HG03103 (cell line): ENCODE results near the gene PTPRG.

Source experiments
- ATAC-seq: cut with Tn5 transposase; IDR thresholded peaks from one replicate; pipeline ENCODE4 v1.9.1; 2021; ENCODE audit warnings: low read depth; ENCODE audit not compliant: unreplicated experiment

The PTPRG gene

DNA sequence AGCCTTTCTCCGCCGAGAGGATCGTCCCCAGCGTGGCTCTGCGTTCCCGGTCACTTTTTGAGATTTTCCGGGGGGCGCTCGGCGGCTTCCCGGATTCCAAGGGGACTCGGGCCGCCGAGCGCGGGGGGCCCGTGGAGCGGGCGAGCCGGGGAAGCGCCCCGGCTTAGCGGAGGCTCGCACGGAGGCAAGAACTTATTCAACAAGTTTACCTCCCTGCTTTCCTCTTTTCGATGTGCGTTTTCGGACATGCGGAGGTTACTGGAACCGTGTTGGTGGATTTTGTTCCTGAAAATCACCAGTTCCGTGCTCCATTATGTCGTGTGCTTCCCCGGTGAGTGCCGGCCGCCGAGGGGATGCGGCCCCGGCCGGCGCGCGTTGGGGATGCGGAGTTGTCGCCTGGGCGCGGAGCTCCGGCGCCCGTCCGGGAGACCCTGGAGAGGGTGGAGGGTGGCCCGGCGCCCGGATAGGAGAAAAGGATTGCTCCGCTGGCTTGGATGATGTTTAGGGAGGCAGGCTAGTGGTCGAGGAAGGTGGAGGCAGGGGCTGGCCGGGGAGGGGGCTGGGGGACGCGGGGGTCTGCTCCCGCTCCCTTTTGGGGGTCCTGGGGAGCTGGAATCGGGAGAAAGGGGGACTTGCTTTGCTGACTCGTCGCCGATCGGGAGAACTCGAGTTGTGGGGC lies 810 bp downstream of the PTPRG start:
- no peak for ATAC-seq

DNA sequence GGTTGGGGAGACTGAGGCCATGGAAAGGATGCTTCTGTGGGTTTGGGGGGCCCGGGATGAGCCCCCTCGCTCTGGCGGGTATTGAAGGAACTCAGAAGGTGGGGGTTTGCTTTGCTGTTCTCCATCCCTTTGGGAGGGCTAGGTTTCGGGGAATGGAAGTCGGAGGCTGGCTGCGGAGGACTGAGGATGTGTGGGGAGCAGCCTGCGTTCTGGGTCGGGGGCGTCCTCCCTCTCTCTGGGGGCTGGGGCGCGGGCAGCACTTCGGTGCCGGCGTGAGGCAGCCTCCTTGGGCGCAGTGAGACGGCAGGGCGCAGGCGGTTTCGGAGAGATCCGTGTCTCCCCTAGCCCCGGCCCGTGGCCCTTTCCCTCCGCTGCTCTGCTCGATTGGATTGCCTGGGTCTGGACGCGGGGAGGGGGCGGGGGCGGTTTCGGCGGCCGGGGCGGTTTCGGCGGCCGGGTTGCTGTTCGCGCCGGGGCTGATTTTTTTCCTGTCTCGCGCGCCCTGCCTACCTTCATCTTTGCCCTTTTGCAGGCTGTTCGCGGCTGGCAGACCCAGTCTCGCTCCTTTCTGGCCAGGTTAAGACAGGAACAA lies 1.4 kb downstream of the PTPRG start:
- no peak for ATAC-seq

DNA sequence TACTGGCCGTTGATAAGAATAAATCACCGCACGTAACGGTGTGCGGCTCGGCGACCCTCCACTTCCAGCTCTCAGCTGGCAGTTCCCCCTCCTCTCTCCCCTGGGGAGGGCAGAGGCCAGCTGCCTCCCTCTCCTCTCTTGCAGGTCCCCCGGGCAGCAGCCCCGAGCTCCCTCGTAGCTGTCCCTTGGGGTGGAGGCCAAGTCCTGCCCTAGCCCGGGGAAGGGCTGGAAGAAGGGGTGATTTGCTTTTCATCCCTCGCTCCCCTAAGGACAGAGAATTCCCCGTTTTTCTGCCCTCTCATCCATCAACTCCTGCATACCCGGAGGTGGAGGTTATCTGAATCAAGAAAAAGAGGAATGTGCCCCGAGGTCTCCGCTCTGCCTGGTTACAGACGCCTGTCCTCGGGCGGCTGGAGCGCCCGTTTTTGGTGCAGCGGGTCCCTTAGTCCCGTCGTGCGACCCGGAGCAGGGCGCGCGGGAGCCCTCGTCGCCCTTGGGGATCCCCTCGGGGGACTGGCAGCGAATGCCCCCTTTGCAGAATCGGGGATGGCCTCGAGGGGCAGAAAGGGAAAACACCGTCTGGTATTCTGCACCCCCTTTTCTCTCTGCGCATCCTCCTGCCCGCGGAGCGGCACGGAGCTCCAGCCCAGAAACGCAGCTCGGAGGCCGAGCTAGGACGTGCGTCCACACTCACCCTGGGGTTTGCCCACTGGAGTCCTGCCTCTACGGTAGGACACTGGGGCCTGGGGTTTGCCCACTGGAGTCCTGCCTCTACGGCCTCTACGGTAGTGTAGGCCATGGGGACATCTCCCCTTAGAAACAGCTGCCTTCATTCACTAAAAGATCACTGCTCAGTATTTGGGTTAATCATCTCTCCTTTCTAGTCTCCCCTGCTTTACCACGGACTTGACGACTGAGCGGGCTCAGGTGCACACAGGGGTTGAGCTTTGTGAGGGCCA lies 2.2 kb downstream of the PTPRG start:
- no peak for ATAC-seq

DNA sequence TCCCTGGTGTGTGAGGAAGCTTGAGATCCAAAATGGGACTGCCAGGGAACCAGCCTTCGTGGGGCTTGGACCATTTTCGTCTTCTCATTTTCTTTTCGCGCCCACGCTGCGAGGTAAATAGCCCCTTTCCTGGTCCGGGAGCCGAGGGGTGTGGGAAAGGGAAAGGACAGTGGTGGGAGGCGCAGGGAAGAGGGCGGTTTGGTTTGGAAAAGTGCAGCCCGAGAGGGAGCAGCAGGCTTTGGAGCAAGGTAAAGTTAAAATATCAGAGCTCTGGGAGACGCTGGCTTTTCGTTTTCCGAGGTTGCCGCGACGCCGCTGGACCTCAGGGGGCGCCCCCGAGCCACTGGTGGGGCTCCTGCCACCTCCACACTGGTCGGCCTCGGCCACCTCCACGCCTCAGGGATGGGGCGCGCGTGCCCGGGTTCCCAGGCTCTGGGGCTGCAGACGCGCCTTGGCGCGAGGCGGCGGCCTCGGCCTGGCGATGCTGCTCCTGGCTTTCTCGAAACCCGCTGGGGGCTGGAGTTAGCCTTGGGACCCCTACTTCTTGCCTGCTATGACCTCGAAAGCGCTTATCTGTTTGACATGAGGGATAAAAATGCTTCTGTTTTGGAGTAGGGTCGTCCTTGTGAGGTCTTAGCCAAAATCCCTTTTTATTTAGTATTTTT lies 3.2 kb downstream of the PTPRG start:
- ATAC-seq, result no peak

DNA sequence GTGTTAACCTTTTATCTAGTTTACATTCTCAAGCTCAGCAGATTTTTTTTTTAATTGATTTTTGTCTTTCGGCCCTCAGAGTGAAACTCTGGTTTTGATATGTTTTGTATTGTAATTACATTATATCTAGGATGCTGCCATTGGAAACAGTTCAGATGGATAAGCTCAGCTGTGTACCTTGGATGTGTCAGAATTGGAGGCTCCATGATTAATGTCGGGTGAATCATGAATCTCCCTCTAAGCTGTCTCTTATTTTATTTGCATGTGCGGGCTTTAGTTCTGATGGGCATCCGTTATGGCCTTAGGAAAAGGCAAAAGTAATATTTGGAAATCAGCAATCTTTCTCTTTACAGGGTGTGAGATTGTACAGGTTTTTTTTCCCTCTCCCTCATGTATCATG lies 4.2 kb downstream of the PTPRG start:
- ATAC-seq, result no peak

DNA sequence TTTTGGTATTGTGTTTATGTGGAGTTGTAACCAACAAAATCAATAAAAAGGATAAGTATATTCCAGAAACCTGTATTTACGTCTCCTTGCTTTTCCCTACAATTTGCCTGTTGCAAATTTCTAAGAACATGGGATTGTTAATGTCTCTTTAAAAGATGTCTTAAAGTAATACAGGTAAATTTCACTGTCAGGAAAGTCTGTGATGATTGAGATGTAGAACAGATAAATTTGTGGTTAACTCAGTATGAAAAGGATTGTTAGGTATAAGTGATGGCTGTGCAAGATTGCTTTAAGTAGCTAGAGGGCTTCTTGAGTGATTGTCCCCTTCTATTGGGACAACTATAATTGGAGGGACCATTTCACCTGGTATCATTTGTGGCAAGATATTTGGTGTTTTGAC lies 6.8 kb downstream of the PTPRG start:
- ATAC-seq, result no peak

DNA sequence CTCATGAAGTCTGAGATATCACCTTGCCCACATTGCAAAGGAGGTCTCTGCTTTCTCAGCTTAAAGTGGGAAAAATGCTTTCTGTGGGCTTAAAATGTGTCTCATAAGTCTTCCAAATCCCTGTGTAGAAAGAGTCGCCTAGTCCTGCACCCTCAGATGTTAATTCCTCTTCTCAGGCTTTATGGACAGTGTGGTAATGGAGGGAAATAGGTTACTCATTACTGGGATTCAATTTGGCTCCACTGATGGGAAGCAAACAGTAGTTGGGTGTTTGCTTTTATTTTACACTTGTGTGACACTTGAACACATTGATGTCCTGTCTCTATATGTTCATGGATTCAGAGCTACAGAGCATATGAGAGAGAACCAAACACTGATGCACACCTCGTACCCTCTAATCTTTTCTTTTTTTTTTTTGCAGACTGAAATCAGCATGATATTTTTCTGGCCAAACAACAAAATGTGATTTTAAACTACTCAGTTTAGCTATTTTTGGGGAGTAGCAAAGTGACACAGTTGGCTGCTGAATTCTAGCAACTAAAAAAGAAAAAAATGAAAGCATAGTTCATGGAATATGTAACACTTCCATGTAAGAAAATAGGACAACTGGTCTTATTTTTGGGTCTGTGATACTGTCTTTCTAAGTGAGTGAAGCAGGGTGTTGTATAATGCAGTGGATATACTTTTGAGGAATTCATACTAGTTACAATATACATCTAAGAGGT lies 8.6 kb downstream of the PTPRG start:
- no peak for ATAC-seq

DNA sequence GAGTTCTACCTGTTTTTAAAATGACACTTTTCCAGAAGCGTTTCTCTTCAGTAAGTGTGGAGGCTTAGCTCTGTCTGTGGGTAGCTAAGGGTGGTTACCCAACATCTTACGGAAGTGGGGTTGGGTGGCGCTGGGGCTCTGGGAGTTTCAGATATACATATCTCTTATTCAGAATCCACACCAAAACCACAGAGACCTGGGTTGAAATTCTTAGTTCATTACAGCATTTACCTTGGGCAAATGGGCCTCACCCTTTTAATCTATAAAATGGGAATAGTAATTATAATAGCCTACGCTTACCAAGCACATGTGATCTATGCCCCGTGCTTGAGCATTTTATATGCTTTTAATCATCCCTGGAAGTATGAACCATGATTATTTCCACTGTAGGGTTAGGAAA lies 9.4 kb downstream of the PTPRG start:
- no peak for ATAC-seq

DNA sequence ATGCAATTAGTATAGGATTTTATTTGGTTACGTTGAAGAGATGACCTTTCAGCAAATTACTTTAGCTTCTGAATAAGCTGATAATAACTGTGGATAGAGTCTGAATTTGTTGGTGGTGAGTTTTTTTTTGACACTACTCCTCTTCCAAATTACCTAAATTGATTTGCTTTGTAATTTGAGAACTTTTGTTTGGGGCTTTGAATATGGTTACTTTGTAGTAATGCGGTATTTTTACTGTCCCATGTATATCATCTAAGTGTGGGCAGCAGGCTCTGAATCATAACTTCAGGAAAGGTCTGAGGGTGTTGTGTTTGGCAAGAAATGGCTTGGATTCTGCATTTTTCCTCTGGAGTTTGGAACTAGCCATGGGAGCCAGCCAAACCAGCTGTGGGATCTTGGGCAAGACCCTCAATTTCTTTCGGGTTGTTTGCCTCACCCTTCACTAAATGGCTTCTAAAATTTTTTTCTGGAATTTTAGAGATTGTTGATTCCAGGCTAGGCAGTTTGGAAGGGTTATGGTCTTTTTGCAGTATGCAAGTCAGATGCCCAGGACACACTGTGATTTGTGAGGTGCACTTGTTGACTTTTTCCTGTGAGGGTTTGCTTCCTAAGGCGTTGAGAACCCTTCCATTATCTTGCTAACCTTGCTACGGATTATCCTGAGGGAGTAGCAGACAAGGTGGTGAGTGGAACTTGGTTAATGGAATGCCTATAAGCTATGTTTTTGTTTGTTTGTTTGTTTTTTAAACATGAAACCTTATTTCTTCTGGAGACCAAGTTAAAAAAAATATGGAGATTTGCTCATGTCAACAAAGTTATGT lies 10.4 kb downstream of the PTPRG start:
- no peak for ATAC-seq

DNA sequence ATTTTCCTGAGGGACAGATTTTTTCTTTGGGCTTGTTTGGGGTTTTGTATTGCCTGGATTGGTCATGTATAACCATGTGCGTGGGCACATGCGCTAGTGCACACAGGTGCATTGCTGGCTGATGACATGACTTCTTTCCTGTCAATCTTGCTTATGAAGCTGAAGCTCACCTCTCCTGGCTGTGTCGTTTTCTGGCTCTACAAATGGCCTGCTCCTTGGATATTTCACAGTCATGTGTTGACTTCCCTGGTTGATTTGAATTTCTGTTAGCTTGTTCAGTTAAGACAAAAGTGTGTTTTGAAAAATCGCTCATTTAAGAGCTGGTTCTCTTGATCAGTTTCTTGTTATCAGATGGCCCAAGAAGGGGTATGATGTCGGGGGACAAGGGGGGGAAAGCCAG lies 11.5 kb downstream of the PTPRG start:
- ATAC-seq, result no peak

DNA sequence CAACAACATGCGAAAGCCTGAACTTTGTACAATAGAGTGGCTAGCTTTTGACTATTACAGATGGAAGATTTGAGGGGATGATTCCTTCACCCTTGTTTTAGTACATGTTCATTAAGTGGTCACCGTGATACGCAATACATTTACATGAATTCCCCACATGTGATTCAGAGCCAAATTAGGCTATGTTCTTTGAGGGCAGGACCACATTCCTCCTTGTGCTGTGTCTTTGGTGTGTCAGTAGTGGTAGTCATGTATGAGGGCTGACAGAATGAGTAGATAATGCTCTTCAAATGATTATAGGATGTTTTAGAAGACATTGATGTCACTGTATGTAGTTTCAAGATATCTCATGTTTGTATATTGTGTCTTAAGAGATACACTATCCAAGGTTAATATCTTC lies 12.1 kb downstream of the PTPRG start:
- ATAC-seq, result no peak

DNA sequence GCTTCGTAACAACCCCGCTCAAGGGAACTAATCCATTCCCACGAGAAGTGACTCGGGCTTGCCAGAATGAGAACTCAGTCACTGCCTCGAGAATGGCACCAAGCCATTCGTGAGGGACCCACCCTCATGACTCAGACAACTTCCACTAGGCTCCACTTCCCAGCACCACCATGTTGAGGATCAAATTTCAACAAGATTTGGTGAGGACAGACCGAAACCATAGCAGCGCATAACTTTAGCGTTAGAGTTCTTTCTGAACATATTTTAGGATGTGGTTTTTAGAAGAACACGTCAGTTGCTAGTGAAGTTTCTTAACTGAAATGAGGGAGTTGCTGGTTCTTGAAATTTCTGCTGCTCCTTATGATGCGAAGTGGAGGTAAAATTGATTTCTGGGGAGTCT lies 13.5 kb downstream of the PTPRG start:
- ATAC-seq, result no peak

DNA sequence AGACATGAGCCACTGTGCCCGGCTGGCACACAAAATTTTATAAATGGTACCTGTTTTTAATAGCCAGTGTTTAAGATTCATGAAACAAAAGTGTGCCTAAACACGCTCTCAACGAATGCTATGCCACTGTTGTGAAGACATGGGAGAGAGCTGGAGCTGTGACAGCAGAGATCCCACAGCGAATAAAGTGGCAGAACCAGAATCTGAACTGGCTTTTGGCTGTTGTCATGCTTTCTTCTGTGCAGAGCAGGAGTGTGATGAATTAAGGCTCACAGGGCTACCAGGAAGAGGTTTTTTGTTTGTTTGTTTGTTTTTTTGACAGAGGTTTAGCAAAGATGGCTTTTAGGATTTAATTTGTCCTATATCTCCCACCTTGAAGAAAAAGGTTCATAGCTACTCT lies 14.5 kb downstream of the PTPRG start:
- ATAC-seq, result no peak

DNA sequence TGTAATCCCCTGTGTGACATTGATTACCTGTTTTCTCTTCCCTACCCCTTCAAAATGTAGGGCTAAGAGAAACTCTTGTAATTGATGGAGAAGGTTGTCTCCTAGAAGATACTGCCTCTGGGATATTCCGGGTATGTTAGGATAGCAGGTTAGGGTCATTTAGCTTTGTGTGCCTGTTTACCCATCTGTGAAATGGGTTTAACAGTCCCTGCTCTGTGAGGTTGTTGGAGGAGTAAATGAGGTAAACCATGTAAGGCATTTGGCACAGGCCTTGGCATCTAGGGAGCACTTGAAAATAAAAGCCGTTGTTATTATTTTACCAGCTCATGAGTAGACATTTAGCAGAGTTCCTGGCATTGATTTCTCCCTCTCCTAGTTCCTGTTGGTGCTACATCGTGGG lies 16.4 kb downstream of the PTPRG start:
- ATAC-seq, result no peak

DNA sequence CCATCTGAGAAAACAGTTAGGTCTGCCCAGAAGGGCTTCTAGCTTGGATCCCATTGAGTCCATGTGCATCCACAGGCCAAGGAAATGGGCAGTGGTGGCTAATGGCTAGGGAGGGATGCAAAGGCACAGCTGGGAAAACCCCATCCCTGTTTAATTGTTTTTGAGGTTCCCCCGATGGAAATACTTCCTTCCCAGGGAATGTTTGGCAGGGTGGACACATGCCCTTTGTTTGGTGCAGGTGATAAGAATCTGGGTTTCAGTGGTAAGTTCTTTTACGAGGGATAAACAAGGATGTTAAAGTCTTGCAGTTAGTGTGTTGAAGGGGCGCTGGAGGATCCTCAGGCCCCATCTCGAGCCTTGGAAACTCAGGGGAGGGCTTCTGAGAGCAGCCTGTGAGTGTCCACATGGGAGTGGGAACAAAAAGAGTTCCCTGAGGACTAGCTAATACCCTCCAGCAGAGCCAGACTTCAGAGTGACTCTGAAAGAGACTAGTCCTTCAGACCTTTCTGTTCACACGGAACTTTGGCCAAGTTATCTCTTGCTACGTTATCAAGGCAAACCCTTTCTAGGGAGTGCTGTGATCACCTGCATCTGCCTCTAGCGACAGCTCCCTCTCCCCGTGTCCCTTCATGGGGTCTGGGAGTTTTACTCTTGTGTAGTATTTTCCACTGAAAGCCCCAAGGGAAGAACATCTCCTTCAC lies 17.4 kb downstream of the PTPRG start:
- ATAC-seq, result no peak

DNA sequence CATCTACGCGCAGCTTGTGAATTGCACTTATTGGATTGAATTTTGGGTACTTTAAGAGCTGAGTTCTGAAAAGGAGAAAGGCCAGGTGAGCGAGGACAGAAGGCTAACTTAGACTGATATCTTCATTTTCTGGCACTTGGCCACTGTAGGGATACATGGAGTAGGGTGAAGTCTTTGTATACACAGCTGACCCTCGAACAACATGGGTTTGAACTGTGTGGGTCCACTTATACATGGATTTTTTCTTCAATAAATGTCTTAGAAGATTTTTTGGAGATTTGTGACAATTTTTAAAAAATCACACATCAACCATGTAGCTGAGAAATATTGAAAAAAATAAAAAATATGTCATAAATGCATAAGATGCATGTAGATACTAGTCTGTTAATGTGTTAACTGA lies 18.3 kb downstream of the PTPRG start:
- ATAC-seq, result no peak

DNA sequence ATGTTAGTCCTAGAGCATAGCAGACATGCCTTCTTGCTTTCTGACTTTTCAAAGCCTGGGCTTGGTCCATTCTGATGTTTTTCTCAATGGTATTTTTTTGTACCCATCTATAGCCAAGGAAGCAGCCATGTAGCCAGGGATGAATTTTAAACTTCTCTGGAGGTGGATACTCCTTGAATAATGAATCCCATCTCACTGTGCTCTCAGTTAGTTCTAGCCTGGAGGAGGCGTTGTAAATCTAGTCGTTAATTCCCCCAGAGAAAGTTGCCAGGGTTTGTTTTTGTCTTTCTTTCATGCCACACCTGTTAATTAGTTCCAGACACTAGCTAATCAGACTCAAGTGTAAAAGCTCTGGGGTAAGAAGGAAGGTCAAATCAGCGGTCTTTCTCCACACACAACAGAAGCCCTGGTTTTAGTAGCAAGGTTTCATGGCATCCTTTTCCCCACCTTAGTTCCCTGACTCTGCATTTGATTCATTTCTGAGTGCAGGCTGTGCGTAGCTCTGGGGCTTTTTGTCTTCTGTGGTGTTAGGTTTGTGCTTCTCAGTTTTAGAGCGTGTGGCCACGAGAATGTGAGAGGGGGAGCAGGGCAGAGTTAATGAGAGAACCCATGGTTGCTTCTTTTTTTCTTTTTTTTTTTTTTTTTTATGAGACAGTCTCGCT lies 19.7 kb downstream of the PTPRG start:
- no peak for ATAC-seq

DNA sequence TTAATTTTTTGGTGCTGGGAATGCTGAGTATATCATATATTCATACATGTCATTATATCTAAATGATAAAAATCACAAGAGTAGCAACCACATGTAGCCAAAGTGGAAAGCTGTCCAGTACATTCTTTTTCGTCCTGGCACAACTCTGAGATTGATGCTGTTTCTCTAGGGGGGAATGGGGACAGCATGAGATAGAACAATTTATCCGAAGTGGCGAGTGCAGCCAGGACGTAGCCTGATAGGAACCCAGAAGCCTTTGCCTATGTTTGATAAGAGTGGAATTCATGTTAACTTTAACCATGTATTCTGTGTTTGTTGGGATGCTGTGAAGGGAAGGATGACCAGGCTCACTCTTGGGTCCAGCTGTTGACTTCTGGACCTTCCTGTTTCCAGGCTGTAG lies 20.9 kb downstream of the PTPRG start:
- no peak for ATAC-seq

DNA sequence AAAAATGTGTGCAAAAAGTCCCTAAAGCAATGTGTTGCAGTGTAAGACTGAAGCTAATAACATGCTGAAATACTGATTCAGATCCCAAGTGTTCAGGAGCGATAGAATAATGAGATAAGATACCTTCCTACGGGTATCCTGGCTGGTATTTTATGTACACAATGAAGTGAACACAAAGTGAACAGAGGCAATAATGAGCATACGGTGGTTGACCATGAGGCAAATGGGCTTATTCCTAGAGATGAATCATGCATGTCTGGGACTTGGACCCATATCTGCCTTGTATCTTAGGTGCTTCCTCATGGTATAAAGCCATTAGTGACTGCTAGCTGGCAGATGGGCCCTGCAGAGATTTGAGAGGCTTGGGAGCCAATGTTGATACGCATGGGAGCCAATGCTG lies 21.5 kb downstream of the PTPRG start:
- no peak for ATAC-seq
